HG03469 (cell line): ENCODE measurements around the gene IFIT2.
"Not testable (repeated sequence)": the region's sequence is repeated elsewhere in the genome, so short reads cannot be mapped to it uniquely, and the experiment has no call there.

Experiments used
- ATAC-seq: cut with Tn5 transposase; IDR thresholded peaks from one replicate; pipeline ENCODE4 v1.9.1; 2021; ENCODE audit warnings: mild to moderate bottlenecking, moderate library complexity, moderate number of reproducible peaks; ENCODE audit not compliant: unreplicated experiment

IFIT2 gene

DNA sequence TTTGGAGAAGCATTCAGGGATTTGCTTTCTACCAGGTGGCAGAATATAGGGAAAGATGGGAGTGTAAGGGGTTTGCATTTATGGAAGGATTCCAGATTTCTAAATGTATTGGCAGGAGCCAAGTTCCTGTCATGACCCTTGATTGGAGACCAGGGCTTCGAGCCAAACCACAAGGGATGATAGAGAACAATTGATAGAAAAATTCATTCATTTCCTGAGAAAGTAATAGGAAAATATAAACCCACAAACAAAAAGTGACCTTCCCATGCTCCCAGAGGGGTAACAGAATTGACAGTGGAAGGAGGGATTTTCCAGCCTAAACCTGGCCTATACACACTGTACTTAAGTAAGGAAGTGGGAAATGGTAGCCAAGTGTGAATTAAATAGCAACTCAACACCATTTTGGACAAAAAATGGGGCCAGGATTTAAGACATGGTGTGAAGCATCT lies 22.4 kb upstream of the IFIT2 start:
- ATAC-seq, result no peak

GRCh38 chr10:89280508-89280907 lies 21.3 kb upstream of the IFIT2 start:
- ATAC-seq, result no peak

- no peak for ATAC-seq
These were observed 20.0 kb upstream of the IFIT2 start for GRCh38 chr10:89281606-89282395.

- no peak for ATAC-seq
These were observed 18.6 kb upstream of the IFIT2 start for GRCh38 chr10:89283025-89283935.

DNA sequence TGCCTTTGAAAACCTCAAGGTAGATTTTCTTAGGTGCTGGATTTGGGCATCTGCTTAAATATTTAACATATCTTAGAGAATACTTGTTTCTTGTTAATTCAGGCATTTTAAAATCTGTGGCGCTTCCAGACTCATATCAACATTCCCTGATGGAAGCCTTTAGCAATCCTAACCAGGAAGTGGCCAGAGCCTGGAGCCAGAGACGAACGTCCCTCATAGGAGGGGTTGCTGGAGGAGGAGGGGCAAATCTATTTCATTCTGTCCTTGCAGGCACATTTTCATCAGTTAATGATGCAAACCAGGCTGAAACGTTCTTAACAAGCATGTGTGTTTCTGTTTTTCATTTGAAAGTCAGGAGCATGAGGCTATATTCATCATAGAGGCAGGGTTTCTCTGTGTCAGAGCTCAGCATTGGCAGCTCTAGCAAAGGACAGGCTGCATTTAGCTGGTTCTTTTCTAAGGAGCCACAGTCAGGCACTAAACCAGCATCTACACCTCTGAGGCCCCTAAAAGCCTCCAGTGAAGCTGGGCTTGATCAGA lies 17.8 kb upstream of the IFIT2 start:
- ATAC-seq, result no peak

DNA sequence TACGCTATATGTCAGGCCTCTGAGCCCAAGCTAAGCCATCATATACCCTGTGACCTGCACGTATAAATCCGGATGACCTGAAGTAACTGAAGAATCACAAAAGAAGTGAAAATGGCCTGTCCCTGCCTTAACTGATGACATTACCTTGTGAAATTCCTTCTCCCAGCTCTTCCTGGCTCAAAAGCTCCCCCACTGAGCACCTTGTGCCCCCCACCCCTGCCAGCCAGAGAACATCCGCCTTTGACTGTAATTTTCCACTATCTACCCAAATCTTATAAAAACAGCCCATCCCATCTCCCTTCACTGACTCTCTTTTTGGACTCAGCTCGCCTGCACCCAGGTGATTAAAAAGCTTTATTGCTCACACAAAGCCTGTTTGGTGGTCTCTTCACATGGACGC lies 17.1 kb upstream of the IFIT2 start:
- not testable (repeated sequence) for ATAC-seq

DNA sequence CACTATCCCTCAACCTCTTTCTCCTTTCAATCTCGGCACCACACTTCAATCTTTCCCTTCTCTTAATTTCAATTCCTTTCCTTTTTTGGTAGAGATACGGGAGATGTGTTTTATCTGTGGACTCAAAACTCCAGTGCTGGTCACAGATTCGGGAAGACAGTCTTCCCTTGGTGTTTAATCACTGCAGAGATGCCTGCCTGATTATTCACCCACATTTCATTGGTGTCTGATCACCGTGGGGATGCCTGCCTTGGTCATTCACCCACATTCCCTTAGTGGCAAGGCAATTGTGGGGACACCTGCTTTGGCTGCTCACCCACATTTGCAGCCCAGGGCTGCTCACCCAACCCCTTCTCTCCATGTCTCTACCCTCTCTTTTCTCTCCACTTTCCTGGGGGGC lies 16.5 kb upstream of the IFIT2 start:
- not testable (repeated sequence) for ATAC-seq

- no peak for ATAC-seq
These were observed 7.1 kb upstream of the IFIT2 start for GRCh38 chr10:89294721-89295239.

GRCh38 chr10:89295597-89295996 lies 6.2 kb upstream of the IFIT2 start:
- ATAC-seq, result no peak

GRCh38 chr10:89296220-89296648 lies 5.6 kb upstream of the IFIT2 start:
- ATAC-seq, result no peak

DNA sequence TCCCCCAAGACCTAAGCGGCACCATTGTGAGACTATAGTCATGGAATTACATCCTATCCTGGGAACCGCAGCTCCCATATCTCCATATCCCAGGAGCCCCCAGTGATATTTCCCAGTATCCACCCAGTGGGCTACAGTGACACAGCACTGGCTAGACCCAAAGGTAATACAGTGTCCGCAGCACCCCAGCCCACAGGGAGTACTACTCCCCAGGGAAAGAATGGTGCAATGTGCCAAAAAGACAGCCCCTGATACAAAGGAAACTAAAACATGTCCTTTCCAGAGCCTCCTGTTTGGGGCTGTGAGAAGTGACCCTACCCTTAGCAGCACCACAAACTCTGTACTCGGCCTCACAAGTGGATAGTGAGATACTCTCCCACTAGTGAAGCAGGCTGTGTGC lies 4.5 kb upstream of the IFIT2 start:
- ATAC-seq, result no peak

GRCh38 chr10:89297791-89298190 lies 4.1 kb upstream of the IFIT2 start:
- no peak for ATAC-seq

DNA sequence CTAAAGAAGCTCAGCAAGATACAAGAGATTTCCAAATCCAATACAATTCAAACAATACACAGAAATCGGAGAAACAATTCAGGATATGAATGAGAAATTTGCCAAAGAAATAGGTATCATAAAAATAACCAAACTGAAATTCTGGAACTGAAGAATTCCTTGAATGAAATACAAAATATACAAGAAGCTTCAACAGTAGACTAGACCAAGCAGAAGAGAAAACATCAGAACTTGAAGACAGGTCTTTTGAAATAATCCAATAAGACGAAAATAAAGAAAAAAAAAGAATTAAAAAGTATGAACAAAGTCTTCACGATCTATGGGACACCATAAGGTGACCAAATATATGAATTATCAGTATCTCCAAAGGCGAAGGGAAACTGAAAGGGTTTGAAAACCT lies 2.8 kb upstream of the IFIT2 start:
- ATAC-seq, result no peak

DNA sequence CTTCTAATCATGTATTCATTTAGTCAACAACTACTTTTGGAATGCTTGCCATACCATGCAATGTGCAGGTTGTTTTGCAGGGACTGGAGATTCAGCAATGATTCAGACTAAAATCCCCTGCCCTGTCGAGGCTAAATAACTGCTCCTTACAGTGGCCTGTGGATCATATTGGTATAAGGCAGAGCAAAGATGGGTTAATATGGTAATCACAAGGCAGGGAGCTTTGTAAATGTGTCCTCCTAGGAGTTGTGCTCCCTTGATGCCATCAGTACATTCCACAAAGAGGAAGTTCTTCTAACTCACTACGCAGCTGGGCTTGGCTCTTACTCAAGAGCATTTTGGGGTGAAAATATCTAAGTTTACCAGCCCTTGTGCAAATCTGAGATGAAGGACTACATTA lies 614 bp upstream of the IFIT2 start:
- ATAC-seq, result no peak

- no peak for ATAC-seq
These were observed 779 bp downstream of the IFIT2 start for GRCh38 chr10:89302625-89303024.

GRCh38 chr10:89303161-89303560 lies 1.3 kb downstream of the IFIT2 start:
- ATAC-seq, result no peak

GRCh38 chr10:89304026-89304425 lies 2.2 kb downstream of the IFIT2 start:
- no peak for ATAC-seq

DNA sequence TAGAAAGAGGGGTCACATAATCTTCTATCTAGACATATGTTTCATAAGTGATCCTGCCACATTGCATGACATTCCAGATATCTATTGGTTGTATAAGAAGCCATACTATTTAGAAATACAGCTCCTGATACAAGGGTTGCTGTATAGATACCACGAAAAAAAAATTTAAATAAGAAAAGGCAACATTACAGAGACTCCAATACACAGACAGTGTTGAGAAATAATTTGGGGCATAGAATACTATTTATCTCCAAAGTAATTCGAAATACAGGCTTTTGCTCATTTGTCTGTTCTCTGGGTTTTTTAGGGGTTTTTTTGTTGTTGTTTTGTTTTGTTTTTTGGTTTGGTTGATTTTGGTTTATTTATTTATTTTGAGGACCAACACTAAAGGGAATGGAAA lies 2.6 kb downstream of the IFIT2 start:
- no peak for ATAC-seq

DNA sequence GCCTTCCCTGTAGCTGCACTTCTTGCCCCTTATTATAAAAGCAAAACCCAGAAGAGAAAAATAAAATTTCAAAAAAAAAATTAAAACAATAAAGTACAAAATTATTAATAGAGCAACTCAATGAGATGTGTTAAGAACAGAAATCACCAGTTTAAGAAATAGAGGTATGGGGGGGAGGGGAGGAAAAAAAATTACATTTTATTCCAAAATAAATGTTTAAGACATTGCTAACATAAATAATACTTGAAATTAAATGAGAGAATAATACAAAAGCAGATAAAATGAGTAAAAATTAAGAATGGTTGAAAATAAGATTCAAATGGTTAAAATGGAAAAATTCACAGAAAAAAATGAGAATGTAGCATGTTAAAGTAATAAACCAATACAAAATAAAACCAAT lies 3.1 kb downstream of the IFIT2 start:
- no peak for ATAC-seq

GRCh38 chr10:89305766-89306433 lies 4.1 kb downstream of the IFIT2 start:
- no peak for ATAC-seq
